DMS153 treated with DMSO at 0.1 percent for 48 hours (cell line): ENCODE data around the gene SPNS1.

ENCODE experiments used
- DNase-seq: peaks from one replicate; lab custom pipeline; 2025; ENCODE audit not compliant: unreplicated experiment; lab: John Stamatoyannopoulos, UW

The SPNS1 gene

GRCh38 chr16:29025218-29025617, 50.6 kb downstream of the SPNS1 start:
- no peak for DNase-seq

GRCh38 chr16:29025735-29026134, 51.2 kb downstream of the SPNS1 start:
- no peak for DNase-seq

GRCh38 chr16:29028457-29029167, 54.0 kb downstream of the SPNS1 start:
- no peak for DNase-seq

- no peak for DNase-seq
Observed at GRCh38 chr16:29029168-29029994, 54.8 kb downstream of the SPNS1 start.

GRCh38 chr16:29030086-29030840, 55.7 kb downstream of the SPNS1 start:
- no peak for DNase-seq
